HG03439 (cell line): ENCODE data around the gene PSMB11.

Source experiments
- ATAC-seq: cut with Tn5 transposase; IDR thresholded peaks from one replicate; pipeline ENCODE4 v1.9.1; 2021; ENCODE audit warnings: mild to moderate bottlenecking, moderate library complexity; ENCODE audit not compliant: unreplicated experiment

Gene PSMB11

GRCh38 chr14:23040100-23040499 is 1.9 kb upstream of the PSMB11 start:
- no peak for ATAC-seq

- ATAC-seq, result no peak
Observed at GRCh38 chr14:23041729-23042128, 283 bp upstream of the PSMB11 start.

- no peak for ATAC-seq
Observed at GRCh38 chr14:23043145-23043544, 1.1 kb downstream of the PSMB11 start.

- ATAC-seq, result no peak
Observed at GRCh38 chr14:23043754-23044153, 1.7 kb downstream of the PSMB11 start.

- ATAC-seq, result no peak
Observed at GRCh38 chr14:23044840-23045239, 2.8 kb downstream of the PSMB11 start.

- ATAC-seq, result no peak
Observed at GRCh38 chr14:23045419-23046357, 3.7 kb downstream of the PSMB11 start.

- ATAC-seq, result no peak
Observed at GRCh38 chr14:23047034-23047634, 5.1 kb downstream of the PSMB11 start.

- no peak for ATAC-seq
Observed at GRCh38 chr14:23047751-23048693, 6.0 kb downstream of the PSMB11 start.

- no peak for ATAC-seq
Observed at GRCh38 chr14:23049011-23049410, 7.0 kb downstream of the PSMB11 start.

- no peak for ATAC-seq
Observed at GRCh38 chr14:23051141-23052057, 9.4 kb downstream of the PSMB11 start.

GRCh38 chr14:23052182-23052623 is 10.2 kb downstream of the PSMB11 start:
- no peak for ATAC-seq

GRCh38 chr14:23052671-23053070 is 10.7 kb downstream of the PSMB11 start:
- no peak for ATAC-seq

- no peak for ATAC-seq
Observed at GRCh38 chr14:23053426-23053825, 11.4 kb downstream of the PSMB11 start.

- ATAC-seq, result no peak
Observed at GRCh38 chr14:23054000-23054811, 12.2 kb downstream of the PSMB11 start.

- no peak for ATAC-seq
Observed at GRCh38 chr14:23055147-23055550, 13.1 kb downstream of the PSMB11 start.

- no peak for ATAC-seq
Observed at GRCh38 chr14:23055621-23056144, 13.7 kb downstream of the PSMB11 start.

- peak; percentile 50 for ATAC-seq
Observed at GRCh38 chr14:23056145-23056955, 14.3 kb downstream of the PSMB11 start.
